Right atrium auricular region (tissue), 2 donors: ENCODE measurements around the gene CEND1. TPM values are rescaled to one million over a fixed set of nuclear protein-coding genes. Genes with fewer than 3 reads are reported as not detected.

Source experiments
- DNase-seq: peaks from one replicate; pipeline ENCODE4 v3.0.0-alpha.2; 2019; ENCODE audit warnings: low spot score
- H3K27ac ChIP-seq, 2 donors: fragments of 200-600 bp; sonication (generic); 1 replicate in 1 of 2; 2 replicates in 1 of 2; pipeline ENCODE4 v1.5.1; 2016 to 2019
- H3K27me3 ChIP-seq, 2 donors: fragments of 200-600 bp; sonication (generic); one replicate each; pipeline versions ENCODE4 v1.5.1 to v1.6.0; 2017 to 2019
- H3K36me3 ChIP-seq: fragments of 200-600 bp; sonication (generic); one replicate; pipeline ENCODE4 v1.5.1; 2016
- H3K4me1 ChIP-seq, 2 donors: fragments of 200-600 bp; sonication (generic); one replicate each; pipeline versions ENCODE4 v1.5.1 to v1.6.0; 2017 to 2019
- H3K4me3 ChIP-seq, 2 donors: fragments of 200-600 bp; sonication (generic); 1 replicate in 1 of 2; 2 replicates in 1 of 2; pipeline ENCODE4 v1.5.1; 2017 to 2019; ENCODE audit warnings: mild to moderate bottlenecking in 1 of 2, moderate library complexity in 1 of 2
- H3K9me3 ChIP-seq, 2 donors: fragments of 200-600 bp; sonication (generic); one replicate each; pipeline ENCODE4 v1.5.1; 2019
- CTCF ChIP-seq, 2 donors: fragments of 200-600 bp; sonication (generic); IDR thresholded peaks; one replicate each; pipeline ENCODE4 v1.5.1; 2019; ENCODE audit warnings: antibody characterized with exemption in 2 of 2
- total RNA-seq, 2 donors: library from RNA; depleted of rRNA; stranded (reverse); fragments of >200 nt; gene quantifications; one replicate each; pipeline ENCODE4 v1.1.0, GENCODE V29; 2016

Gene CEND1
- total RNA-seq, 2 donors from 2014 or later: 1.1 TPM; not detected in 1

- Histone ChIP-seq H3K36me3 (no peaks in the 10 kb centered on the region), H3K27me3 (no peaks in the 10 kb centered on the region), H3K4me3 (no peak overlapping the region), H3K4me1 (peaks cover 0 to 44% of the 10 kb centered on the region in 2 donors), H3K9me3 (no peaks in the 10 kb centered on the region), H3K27ac (no peak overlapping the region)
- no peak for TF ChIP-seq CTCF (IDR thresholded peaks at IDR 0.05)
- DNase-seq: no peak
Measured at GRCh38 chr11:779955-780532, 9.8 kb downstream of the CEND1 start.

- H3K36me3 ChIP-seq: no peaks in the 10 kb centered on the region
- no peaks in the 10 kb centered on the region for H3K9me3 ChIP-seq
- peaks cover 0 to 47% of the 10 kb centered on the region in 2 donors for H3K4me1 ChIP-seq
- H3K27ac ChIP-seq: no peak overlapping the region
- H3K27me3 ChIP-seq: no peaks in the 10 kb centered on the region
- DNase-seq: no peak
- H3K4me3 ChIP-seq: no peak overlapping the region
- TF ChIP-seq CTCF (IDR thresholded peaks at IDR 0.05): no peak
Measured at GRCh38 chr11:778976-779954, 10.6 kb downstream of the CEND1 start.

- Histone ChIP-seq H3K36me3 (peaks cover 2% of the 10 kb centered on the region), H3K27me3 (no peaks in the 10 kb centered on the region), H3K4me1 (peaks cover 0 to 32% of the 10 kb centered on the region in 2 donors), H3K4me3 (peak within 1 kb of the TSS; percentile 91 to 93), H3K27ac (peak within 1 kb of the TSS; percentile 82 to 89), H3K9me3 (no peaks in the 10 kb centered on the region)
- peak in 1 of 2 donors; percentile 6 for TF ChIP-seq CTCF (IDR thresholded peaks at IDR 0.05)
- DNase-seq: peak; percentile 87
Measured at GRCh38 chr11:777288-778255, 12.3 kb downstream of the CEND1 start, which contains the start of gene GATD1. Gene GATD1, minus strand, starts transcription at chr11:777487. Its CDS starts 25 bp downstream, at chr11:777462.

GRCh38 chr11:776561-777287 lies 13.2 kb downstream of the CEND1 start:
- H3K4me1 ChIP-seq: peaks cover 0 to 32% of the 10 kb centered on the region in 2 donors
- no peaks in the 10 kb centered on the region for H3K9me3 ChIP-seq
- peak overlapping the region; percentile 82 to 89 for H3K27ac ChIP-seq
- peaks cover 9% of the 10 kb centered on the region for H3K36me3 ChIP-seq
- DNase-seq: no peak
- TF ChIP-seq CTCF (IDR thresholded peaks at IDR 0.05): no peak
- H3K27me3 ChIP-seq: no peaks in the 10 kb centered on the region
- peak overlapping the region; percentile 91 to 93 for H3K4me3 ChIP-seq

- TF ChIP-seq CTCF (IDR thresholded peaks at IDR 0.05): no peak
- H3K4me1 ChIP-seq: peaks cover 0 to 32% of the 10 kb centered on the region in 2 donors
- peak overlapping the region in 1 of 2 donors; percentile 89 for H3K27ac ChIP-seq
- no peak for DNase-seq
- peaks cover 14% of the 10 kb centered on the region for H3K36me3 ChIP-seq
- H3K27me3 ChIP-seq: no peaks in the 10 kb centered on the region
- H3K9me3 ChIP-seq: no peaks in the 10 kb centered on the region
- H3K4me3 ChIP-seq: peak overlapping the region; percentile 91 to 93
Measured at GRCh38 chr11:776263-776560, 13.7 kb downstream of the CEND1 start.
